Retinal pigment epithelial cell (primary cell): ENCODE measurements around the gene UGT1A10.
"Not testable (repeated sequence)": the region's sequence is repeated elsewhere in the genome, so short reads cannot be mapped to it uniquely, and the experiment has no call there.

Source experiments
- DNase-seq: peaks from one replicate; pipeline ENCODE4 v3.0.0-alpha.2; 2010; ENCODE audit warnings: low read depth
- H3K4me3 ChIP-seq: 2 replicates; pipeline ENCODE4 v1.5.1; 2011; ENCODE audit warnings: mild to moderate bottlenecking, low read length, control low read depth, moderate library complexity
- TF ChIP-seq, protein P1 (sequence below): conservative IDR thresholded peaks from 2 replicates; pipeline ENCODE4 v1.5.1; 2011; ENCODE audit warnings: low read depth, low read length, control low read depth, inconsistent platforms

Gene UGT1A10

DNA sequence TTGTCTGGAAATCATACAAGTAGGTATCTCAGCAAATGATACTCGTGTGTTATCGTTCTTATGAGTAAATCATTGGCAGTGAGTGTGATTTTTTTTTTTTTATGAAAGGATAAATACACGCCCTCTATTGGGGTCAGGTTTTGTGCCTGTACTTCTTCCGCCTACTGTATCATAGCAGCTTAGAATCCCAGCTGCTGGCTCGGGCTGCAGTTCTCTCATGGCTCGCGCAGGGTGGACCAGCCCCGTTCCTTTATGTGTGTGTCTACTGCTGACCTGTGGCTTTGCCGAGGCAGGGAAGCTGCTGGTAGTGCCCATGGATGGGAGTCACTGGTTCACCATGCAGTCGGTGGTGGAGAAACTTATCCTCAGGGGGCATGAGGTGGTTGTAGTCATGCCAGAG lies at the start of gene UGT1A10:
TSS of gene UGT1A10 (plus strand) at position 143 of the 400 bp plus-strand sequence. CDS start at position 218, 75 bp downstream.
- H3K4me3 ChIP-seq, DNase-seq: not testable (repeated sequence)

DNA sequence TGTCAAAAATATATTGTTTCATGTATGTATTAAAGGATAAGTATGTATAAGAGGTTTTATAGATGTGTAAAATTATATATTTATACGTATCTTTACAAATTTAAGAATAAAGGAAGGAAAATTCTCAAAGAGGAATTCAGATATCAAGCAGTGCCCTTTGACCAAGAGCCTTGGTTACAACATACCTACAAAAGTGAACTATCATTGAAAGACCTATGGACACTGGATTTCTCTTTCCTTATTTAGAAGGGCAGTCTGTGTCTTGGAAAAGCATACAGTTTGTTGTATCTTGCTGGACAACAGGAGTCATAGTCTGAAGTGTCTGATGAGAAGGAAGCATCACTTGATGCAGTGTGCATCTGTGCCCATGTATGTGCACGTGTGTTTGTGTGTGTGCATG lies 47.8 kb upstream of the UGT1A10 start:
- H3K4me3 ChIP-seq, result no peak overlapping the region
- TF ChIP-seq, protein P1, sequence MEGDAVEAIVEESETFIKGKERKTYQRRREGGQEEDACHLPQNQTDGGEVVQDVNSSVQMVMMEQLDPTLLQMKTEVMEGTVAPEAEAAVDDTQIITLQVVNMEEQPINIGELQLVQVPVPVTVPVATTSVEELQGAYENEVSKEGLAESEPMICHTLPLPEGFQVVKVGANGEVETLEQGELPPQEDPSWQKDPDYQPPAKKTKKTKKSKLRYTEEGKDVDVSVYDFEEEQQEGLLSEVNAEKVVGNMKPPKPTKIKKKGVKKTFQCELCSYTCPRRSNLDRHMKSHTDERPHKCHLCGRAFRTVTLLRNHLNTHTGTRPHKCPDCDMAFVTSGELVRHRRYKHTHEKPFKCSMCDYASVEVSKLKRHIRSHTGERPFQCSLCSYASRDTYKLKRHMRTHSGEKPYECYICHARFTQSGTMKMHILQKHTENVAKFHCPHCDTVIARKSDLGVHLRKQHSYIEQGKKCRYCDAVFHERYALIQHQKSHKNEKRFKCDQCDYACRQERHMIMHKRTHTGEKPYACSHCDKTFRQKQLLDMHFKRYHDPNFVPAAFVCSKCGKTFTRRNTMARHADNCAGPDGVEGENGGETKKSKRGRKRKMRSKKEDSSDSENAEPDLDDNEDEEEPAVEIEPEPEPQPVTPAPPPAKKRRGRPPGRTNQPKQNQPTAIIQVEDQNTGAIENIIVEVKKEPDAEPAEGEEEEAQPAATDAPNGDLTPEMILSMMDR, result no peak
- no peak for DNase-seq

DNA sequence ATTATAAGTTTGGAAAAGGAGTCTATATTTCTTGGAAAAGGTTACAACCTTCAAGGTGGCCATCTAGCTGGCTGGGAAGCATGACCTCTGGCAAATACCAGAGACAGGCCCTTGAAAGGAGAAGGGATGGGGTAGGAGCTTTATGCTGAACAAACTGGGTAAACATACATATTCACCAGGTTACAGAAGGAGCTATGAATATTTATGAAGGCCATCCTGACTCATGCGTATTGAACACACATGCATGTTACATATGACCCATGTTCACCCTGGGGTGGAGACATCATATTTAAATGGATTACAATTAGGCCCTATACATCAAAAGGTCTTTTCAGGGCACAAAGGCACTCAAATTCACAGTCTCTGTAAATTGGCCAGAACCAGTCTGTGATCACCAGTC lies 43.5 kb upstream of the UGT1A10 start:
- DNase-seq, result not testable (repeated sequence)

DNA sequence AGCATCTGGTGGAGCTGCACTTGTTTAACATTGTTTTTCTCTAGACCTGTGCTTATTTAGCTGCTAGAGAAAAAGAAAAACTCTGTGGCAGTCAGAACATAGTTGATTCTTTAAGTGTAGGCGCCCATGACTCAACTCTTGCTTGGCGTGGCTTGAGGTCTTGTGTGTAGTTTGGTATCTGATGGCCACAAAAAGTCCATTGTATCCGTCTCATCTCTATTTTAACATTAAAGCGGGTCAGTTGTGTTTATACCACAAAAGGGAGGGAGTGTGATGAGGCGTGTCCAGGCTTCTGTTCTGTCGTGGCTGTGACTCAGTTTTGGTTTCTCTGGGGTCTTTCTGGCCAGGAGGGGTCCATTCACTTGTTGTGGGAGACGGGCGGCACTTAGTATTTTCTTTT lies 43.0 kb upstream of the UGT1A10 start:
- DNase-seq, result no peak
- TF ChIP-seq, protein P1, result no peak
- no peak overlapping the region for H3K4me3 ChIP-seq

More for the DNA sequence above, 43.5 kb upstream of the UGT1A10 start:
- not testable (repeated sequence) for H3K4me3 ChIP-seq

DNA sequence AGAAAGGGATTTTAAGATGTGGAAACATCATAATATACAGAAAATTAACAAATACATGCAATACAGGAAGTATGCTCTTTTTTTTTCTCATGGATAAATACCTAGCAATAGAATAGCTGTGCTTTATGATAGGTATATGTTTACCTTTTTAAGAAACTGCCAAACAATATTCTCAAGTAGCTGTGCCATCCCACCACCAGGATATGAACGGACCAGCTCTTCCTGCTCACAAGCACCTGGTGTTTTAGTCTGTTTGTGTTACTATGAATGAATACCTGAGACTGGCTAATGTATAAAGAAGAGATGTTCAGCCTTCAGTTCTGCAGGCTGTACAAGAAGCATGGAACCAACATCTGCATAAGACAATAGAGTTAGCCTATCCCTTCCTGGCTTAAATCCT lies 38.7 kb upstream of the UGT1A10 start:
- DNase-seq, result no peak
- TF ChIP-seq, protein P1, result no peak
- no peak overlapping the region for H3K4me3 ChIP-seq

DNA sequence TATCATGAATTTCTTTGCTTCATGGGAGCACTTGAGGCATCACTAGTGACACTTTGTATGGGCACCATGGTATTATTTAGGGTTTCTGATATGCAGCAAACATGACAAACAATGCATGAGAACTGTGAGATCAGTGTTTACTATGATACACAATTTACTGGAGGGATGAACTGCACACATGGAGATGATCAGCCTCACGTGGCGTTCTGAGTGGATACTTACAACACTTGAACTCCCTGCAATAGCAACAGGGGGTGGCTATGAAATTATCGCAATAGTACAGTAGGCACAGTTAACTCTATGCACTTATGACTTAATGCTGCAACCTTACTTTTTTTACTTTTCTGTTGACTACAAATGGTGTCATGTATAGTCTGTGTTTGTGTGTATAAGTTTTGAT lies 37.3 kb upstream of the UGT1A10 start:
- no peak for DNase-seq
- H3K4me3 ChIP-seq, result no peak overlapping the region
- TF ChIP-seq, protein P1, result no peak

DNA sequence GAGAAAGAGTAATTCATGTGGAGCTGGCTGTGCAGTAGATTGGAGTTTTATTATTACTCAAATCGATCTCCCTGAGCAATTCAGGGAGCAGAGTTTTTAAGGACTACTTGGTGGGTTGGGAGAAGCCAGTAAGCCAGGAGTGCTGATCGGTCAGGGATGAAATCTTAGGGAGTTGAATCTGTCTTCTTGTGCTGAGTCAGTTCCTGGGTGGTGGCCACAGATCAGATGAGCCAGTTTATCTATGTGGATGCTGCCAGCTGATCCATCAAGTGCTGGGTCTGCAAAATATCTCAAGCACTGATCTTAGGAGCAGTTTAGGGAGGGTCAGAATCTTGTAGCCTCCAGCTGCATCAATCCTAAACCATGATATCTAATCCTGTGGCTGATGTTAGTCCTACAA lies 35.9 kb upstream of the UGT1A10 start:
- TF ChIP-seq, protein P1, result no peak
- no peak overlapping the region for H3K4me3 ChIP-seq
- no peak for DNase-seq

DNA sequence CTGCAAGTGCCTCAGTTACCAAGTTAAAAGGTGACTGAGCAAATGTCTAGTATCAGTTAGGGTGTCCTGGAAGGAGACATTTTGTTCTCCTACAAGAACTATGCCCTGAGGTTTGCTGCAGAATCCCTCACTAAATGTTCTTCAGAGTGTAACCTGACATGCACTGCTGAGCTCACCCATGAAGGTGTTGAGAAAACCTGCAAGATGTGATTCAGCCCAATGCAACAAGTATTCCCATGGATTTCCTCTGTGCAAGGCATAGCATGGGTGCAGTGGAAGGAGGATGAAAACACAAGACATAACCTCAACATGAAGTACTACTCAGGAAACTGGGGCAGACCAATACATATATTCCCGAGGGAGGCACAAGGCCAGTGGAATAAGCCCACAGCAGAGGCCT lies 34.2 kb upstream of the UGT1A10 start:
- TF ChIP-seq, protein P1, result no peak
- H3K4me3 ChIP-seq, result no peak overlapping the region
- DNase-seq, result no peak
